Caco-2 (cell line): Measurements from ENCODE around the gene JAG2. TPM values are rescaled to one million over a fixed set of nuclear protein-coding genes. Genes with fewer than 3 reads are reported as not detected.

Experiments
- BruUV-seq: library from RNA; stranded (reverse); fragments of 400-500 nt; replicated peaks from 2 replicates; lab custom pipeline; 2021; lab: Mats Ljungman, UMichigan
- CTCF ChIA-PET: fragments of 300-600 bp; sonication (Branson Sonifier 250); formaldehyde crosslinking; loops from one replicate; lab custom pipeline; 2022; ENCODE audit warnings: antibody characterized with exemption; lab: Charles Lee
- POLR2A ChIA-PET: fragments of 300-600 bp; sonication (Branson Sonifier 250); formaldehyde crosslinking; loops from one replicate; lab custom pipeline; 2022; ENCODE audit warnings: antibody characterized with exemption; lab: Charles Lee
- DNase-seq, 2 experiments: peaks; one replicate each; pipeline versions ENCODE4 v3.0.0 to v3.0.0-alpha.2; 2020 to 2022
- H3K27me3 ChIP-seq: replicated peaks from 2 replicates; pipeline ENCODE4 v1.6.0; 2011; ENCODE audit warnings: low read length; ENCODE audit not compliant: control insufficient read depth, insufficient read depth
- H3K36me3 ChIP-seq: 2 replicates; pipeline ENCODE4 v1.5.1; 2011; ENCODE audit warnings: low read length; ENCODE audit not compliant: control insufficient read depth, insufficient read depth
- H3K4me1 ChIP-seq: fragments of 250-450 bp; sonication (Bioruptor Pico); 2 replicates; pipeline ENCODE4 v1.5.1; 2020; ENCODE audit warnings: mild to moderate bottlenecking
- H3K4me3 ChIP-seq: 2 replicates; pipeline ENCODE4 v1.5.1; 2011; ENCODE audit warnings: low read depth, mild to moderate bottlenecking, control low read depth, low read length
- H3K9me3 ChIP-seq: fragments of 250-450 bp; sonication (Bioruptor Pico); 2 replicates; pipeline ENCODE4 v1.5.1; 2020; ENCODE audit warnings: mild to moderate bottlenecking, moderate library complexity
- H3K27ac Mint-ChIP-seq: one replicate; pipeline ENCODE4 v1.8.0; 2022; ENCODE audit warnings: mixed read lengths; ENCODE audit not compliant: unreplicated experiment
- H3K27me3 Mint-ChIP-seq: one replicate; pipeline ENCODE4 v1.8.0; 2022; ENCODE audit warnings: mixed read lengths; ENCODE audit not compliant: insufficient read depth, unreplicated experiment
- H3K36me3 Mint-ChIP-seq: one replicate; pipeline ENCODE4 v1.8.0; 2022; ENCODE audit warnings: mild to moderate bottlenecking, mixed read lengths; ENCODE audit not compliant: insufficient read depth, unreplicated experiment
- H3K4me1 Mint-ChIP-seq: one replicate; pipeline ENCODE4 v1.8.0; 2022; ENCODE audit warnings: low read depth, mixed read lengths; ENCODE audit not compliant: unreplicated experiment
- H3K4me3 Mint-ChIP-seq: one replicate; pipeline ENCODE4 v1.8.0; 2022; ENCODE audit warnings: mild to moderate bottlenecking, moderate library complexity, mixed read lengths; ENCODE audit not compliant: unreplicated experiment
- H3K9me3 Mint-ChIP-seq: one replicate; pipeline ENCODE4 v1.8.0; 2022; ENCODE audit warnings: mixed read lengths; ENCODE audit not compliant: unreplicated experiment
- CTCF ChIP-seq, 2 experiments: fragments of 200-600 bp in 1 of 2; IDR thresholded peaks; 1 replicate in 1 of 2; 2 replicates in 1 of 2; pipeline versions ENCODE4 v1.5.1 to v1.8.0; 2011 to 2022; ENCODE audit warnings: antibody characterized with exemption in 1 of 2, control low read depth in 1 of 2, inconsistent platforms in 1 of 2, low read depth in 1 of 2, low read length in 1 of 2, mild to moderate bottlenecking in 1 of 2, moderate library complexity in 1 of 2; ENCODE audit not compliant: insufficient read depth in 1 of 2, severe bottlenecking in 1 of 2, unreplicated experiment in 1 of 2
- intact Hi-C: fragments of 100-400 bp; cut with micrococcal nuclease; formaldehyde crosslinking; loops from one replicate; pipeline ENCODE4 v1.10.0; 2022; ENCODE audit not compliant: unreplicated experiment
- total RNA-seq: library from RNA; stranded (reverse); gene quantifications from 2 replicates; pipeline ENCODE4 v1.2.3, GENCODE V29; 2022

Gene JAG2
- total RNA-seq, 1 experiment from 2014 or later: 43.0 TPM

DNA sequence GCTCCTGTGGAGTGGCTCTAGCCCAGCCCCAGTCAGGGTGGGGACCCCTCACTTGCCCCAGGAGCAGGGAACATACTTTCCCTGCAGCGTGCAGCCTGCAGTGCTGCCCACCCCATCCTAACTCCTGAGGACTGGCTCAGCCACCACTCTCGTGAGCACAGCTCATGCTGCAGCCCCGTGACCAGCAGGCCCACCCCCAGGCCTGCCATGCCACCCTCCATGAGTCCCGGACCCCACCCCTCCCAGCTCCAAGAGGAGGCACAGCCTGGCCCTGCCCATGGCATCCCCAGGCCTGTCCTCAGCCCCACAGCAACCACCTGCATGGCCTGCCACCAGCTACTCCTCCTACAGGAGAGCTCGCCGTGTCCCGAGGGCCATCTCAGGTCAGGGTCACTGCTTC lies 3.9 kb upstream of the JAG2 start:
- intact Hi-C loops: no loop called here
- no peak for TF ChIP-seq CTCF (IDR thresholded peaks at IDR 0.05; ENCODE audit: insufficient read depth in 1 of 2, low read depth in 1 of 2, low read length in 1 of 2, severe bottlenecking in 1 of 2, unreplicated experiment in 1 of 2)
- no peak for DNase-seq
- ChIA-PET CTCF (interaction anchor here (0.6 kb wide), 2 partner anchors 8 to 28 kb away, joined by 3 read pairs; no protein-coding TSS in a partner anchor), POLR2A (no interaction called here)
- BruUV-seq: no TSS peak
- Histone ChIP-seq H3K27me3 (no peaks in the 10 kb centered on the region; the same call in 1 of the 2 replicates), H3K4me1 (no peaks in the 10 kb centered on the region), H3K9me3 (no peaks in the 10 kb centered on the region), H3K36me3 (no peaks in the 10 kb centered on the region), H3K4me3 (no peak overlapping the region)
- H3K36me3 Mint-ChIP-seq: peaks cover 14% of the 10 kb centered on the region
- H3K27me3 Mint-ChIP-seq: no peaks in the 10 kb centered on the region
- no peaks in the 10 kb centered on the region for H3K9me3 Mint-ChIP-seq
- H3K4me1 Mint-ChIP-seq: no peaks in the 10 kb centered on the region
- no peak overlapping the region for H3K27ac Mint-ChIP-seq
- H3K4me3 Mint-ChIP-seq: no peak overlapping the region

- DNase-seq: no peak
- Mint-ChIP-seq H3K4me1 (no peaks in the 10 kb centered on the region), H3K9me3 (no peaks in the 10 kb centered on the region), H3K4me3 (no peak overlapping the region), H3K27ac (no peak overlapping the region), H3K27me3 (no peaks in the 10 kb centered on the region), H3K36me3 (peaks cover 14% of the 10 kb centered on the region)
- intact Hi-C loops: no loop called here
- TF ChIP-seq CTCF (IDR thresholded peaks at IDR 0.05; ENCODE audit: insufficient read depth in 1 of 2, low read depth in 1 of 2, low read length in 1 of 2, severe bottlenecking in 1 of 2, unreplicated experiment in 1 of 2): no peak
- no peaks in the 10 kb centered on the region for H3K36me3 ChIP-seq
- H3K4me3 ChIP-seq: no peak overlapping the region
- H3K4me1 ChIP-seq: peaks cover 6% of the 10 kb centered on the region
- ChIA-PET POLR2A (no interaction called here), CTCF (interaction anchor here (1.9 kb wide), 1 partner anchor 10 kb away, joined by 7 read pairs; the partner anchor contains the start of gene NUDT14)
- no TSS peak for BruUV-seq
- no peaks in the 10 kb centered on the region for H3K9me3 ChIP-seq
- no peaks in the 10 kb centered on the region; the same call in 1 of the 2 replicates for H3K27me3 ChIP-seq
These were observed 2.6 kb upstream of the JAG2 start for GRCh38 chr14:105171004-105171673.

DNA sequence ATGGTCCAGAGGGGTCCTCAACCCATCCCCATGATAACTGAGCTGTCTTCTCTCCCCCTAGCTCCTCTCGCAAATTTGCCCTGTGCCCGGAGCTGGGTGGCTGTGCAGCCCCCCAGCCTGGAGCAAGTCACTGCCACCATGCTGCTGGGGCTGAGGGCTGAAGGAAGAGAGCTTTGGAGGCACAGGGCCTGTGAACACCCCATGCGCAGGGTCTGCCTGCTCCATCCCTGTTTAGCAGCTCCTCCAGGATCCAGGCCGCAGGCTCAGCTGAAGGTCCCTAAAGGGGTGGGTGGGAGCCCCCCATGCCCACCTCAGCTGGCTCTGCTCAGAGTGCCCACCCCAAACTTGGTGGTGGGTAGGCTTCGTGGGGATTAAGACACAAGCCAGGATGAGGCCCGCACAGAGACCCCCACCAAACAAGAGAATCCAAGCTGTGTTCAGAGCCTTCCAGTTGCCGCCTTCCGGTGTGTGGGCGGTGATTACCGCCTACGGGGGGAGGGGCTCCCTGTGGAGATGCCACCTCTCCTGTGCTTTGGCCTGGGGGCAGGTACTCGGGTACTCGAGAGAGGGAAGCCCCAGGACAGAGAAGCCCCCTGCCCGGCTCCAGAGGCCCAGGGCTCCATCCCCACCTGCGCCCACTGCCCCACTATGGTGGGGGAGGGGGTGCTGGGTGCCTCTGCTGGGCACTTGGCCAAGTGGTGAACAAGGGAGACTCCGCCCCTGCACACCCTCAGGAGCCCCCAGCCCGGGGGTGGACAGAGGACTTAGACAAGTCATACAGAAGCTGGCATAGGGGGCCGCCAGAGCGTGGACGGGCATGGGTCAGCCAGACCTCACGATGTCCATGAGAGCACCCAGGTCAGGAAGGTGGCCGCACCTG lies 1.4 kb upstream of the JAG2 start:
- ChIA-PET POLR2A (interaction anchor here (0.5 to 0.6 kb wide), 2 partner anchors 12 to 151 kb away, joined by 4 to 9 read pairs; no protein-coding TSS in a partner anchor), CTCF (interaction anchor here (0.5 to 1.9 kb wide), 4 partner anchors 11 to 242 kb away, joined by 3 to 7 read pairs (median 4); partner anchors contain the start of gene NUDT14)
- H3K27me3 Mint-ChIP-seq: no peaks in the 10 kb centered on the region
- Histone ChIP-seq H3K9me3 (no peaks in the 10 kb centered on the region), H3K27me3 (no peaks in the 10 kb centered on the region; the same call in 1 of the 2 replicates), H3K36me3 (no peaks in the 10 kb centered on the region), H3K4me1 (peaks cover 6% of the 10 kb centered on the region), H3K4me3 (no peak overlapping the region)
- no peaks in the 10 kb centered on the region for H3K9me3 Mint-ChIP-seq
- H3K27ac Mint-ChIP-seq: peak overlapping the region; percentile 40
- peak overlapping the region; percentile 66 for H3K4me3 Mint-ChIP-seq
- DNase-seq: peak in 1 of 2 experiments; percentile 24
- intact Hi-C loops: no loop called here
- H3K4me1 Mint-ChIP-seq: no peaks in the 10 kb centered on the region
- TF ChIP-seq CTCF (IDR thresholded peaks at IDR 0.05; ENCODE audit: insufficient read depth in 1 of 2, low read depth in 1 of 2, low read length in 1 of 2, severe bottlenecking in 1 of 2, unreplicated experiment in 1 of 2): no peak
- no TSS peak for BruUV-seq
- peaks cover 14% of the 10 kb centered on the region for H3K36me3 Mint-ChIP-seq
